Measurements from ENCODE around the gene PIK3IP1. TPM values are rescaled to one million over a fixed set of nuclear protein-coding genes. Genes with fewer than 3 reads are reported as not detected.

The PIK3IP1 gene
- total and polyA plus RNA-seq, 9 of the 15 experiments (the other 6 are each of a cell fraction or from before 2014, with no cell fraction given): 0.11 to 1.3 (median 0.77) TPM

- TF ChIP-seq CLOCK (CRISPR knock-in tag; IDR thresholded peaks at IDR 0.05; ENCODE audit: borderline replicate concordance): no peak
- peak in 1 of 2 experiments; percentile 46; a peak in 1 of 4 replicates for TF ChIP-seq MAZ (CRISPR knock-in tag; conservative IDR thresholded peaks at IDR 0.05 in 1 of 2, IDR thresholded peaks at IDR 0.05 in 1 of 2)
- TF ChIP-seq ZBTB26 (CRISPR knock-in tag; IDR thresholded peaks at IDR 0.05): no peak
- 0 out of 2 replicates have a peak, but pooled peaks have one; percentile 34 for TF ChIP-seq ETV1 (tag; conservative IDR thresholded peaks at IDR 0.05; ENCODE audit: low read depth)
- no peak for TF ChIP-seq NR2C2 (CRISPR knock-in tag; IDR thresholded peaks at IDR 0.05)
- TF ChIP-seq NR2C2 (tag; IDR thresholded peaks at IDR 0.05): peak; percentile 33; the same call in 1 of the 2 replicates
- TF ChIP-seq TEAD2 (tag; IDR thresholded peaks at IDR 0.05): no peak
- TF ChIP-seq PHF8 (IDR thresholded peaks at IDR 0.05; ENCODE audit: borderline replicate concordance, low read length): peak; percentile 69; the same call in 1 of the 2 replicates
- no peak for TF ChIP-seq TEAD1 (CRISPR knock-in tag; IDR thresholded peaks at IDR 0.05)
- TF ChIP-seq NCOR1 (IDR thresholded peaks at IDR 0.05): peak; percentile 45; the same call in 1 of the 2 replicates
- no peak for TF ChIP-seq ZNF384 (IDR thresholded peaks at IDR 0.05; ENCODE audit: low read depth, low read length)
- TF ChIP-seq ZNF512 (tag; IDR thresholded peaks at IDR 0.05): no peak
- 0 out of 2 replicates have a peak, but pooled peaks have one; percentile 18 for TF ChIP-seq ZNF830 (CRISPR knock-in tag; IDR thresholded peaks at IDR 0.05)
- TF ChIP-seq ARID1B (IDR thresholded peaks at IDR 0.05): no peak
- TF ChIP-seq E2F1 (CRISPR knock-in tag; IDR thresholded peaks at IDR 0.05): no peak
- peak; percentile 88 for TF ChIP-seq HMGN3 (IDR thresholded peaks at IDR 0.05; ENCODE audit: borderline replicate concordance, extremely low read depth, insufficient read length, low read depth, low read length)
- TF ChIP-seq MECOM (CRISPR knock-in tag; IDR thresholded peaks at IDR 0.05): no peak
- TF ChIP-seq MTA3 (IDR thresholded peaks at IDR 0.05; ENCODE audit: borderline replicate concordance): peak; percentile 46; the same call in 1 of the 2 replicates
- no peak for TF ChIP-seq SLC30A9 (CRISPR knock-in tag; IDR thresholded peaks at IDR 0.05)
- TF ChIP-seq POLR2AphosphoS5 (IDR thresholded peaks at IDR 0.05; ENCODE audit: control insufficient read depth, insufficient read depth, low read depth, low read length): peak; percentile 53
These were observed 1.5 kb downstream of the PIK3IP1 start (continued) for GRCh38 chr22:31290494-31291471.
